22Rv1 (cell line): Measurements from ENCODE around the gene FAF1.

Experiments used
- ZFX ChIP-seq: fragments of 450-650 bp; IDR thresholded peaks from 2 replicates; pipeline ENCODE4 v1.6.1; 2017; ENCODE audit warnings: antibody characterized with exemption, borderline replicate concordance
- TF ChIP-seq, protein P1 (sequence below): fragments of 450-650 bp; IDR thresholded peaks from 2 replicates; pipeline ENCODE4 v1.5.1; 2017; ENCODE audit warnings: mild to moderate bottlenecking

DNA sequence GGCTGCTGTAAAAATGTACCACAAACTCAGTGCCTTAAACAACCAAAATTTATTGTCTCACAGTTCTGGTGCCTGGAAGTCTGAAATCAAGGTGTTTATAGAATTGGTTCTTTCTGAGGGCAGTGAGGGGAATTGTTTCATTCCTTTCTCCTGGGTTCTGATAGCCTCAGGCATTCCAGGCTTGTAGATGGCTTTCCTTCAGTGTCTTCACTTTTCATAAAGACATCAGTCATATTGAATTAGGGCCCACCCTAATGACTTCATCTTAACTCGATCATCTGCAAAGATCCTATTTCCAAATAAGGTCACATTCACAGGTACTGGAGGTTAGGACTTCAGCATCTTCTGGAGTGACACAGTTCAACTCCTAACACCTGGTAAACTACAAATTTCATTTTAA lies 25.0 kb upstream of the FAF1 start:
- TF ChIP-seq, protein P1, sequence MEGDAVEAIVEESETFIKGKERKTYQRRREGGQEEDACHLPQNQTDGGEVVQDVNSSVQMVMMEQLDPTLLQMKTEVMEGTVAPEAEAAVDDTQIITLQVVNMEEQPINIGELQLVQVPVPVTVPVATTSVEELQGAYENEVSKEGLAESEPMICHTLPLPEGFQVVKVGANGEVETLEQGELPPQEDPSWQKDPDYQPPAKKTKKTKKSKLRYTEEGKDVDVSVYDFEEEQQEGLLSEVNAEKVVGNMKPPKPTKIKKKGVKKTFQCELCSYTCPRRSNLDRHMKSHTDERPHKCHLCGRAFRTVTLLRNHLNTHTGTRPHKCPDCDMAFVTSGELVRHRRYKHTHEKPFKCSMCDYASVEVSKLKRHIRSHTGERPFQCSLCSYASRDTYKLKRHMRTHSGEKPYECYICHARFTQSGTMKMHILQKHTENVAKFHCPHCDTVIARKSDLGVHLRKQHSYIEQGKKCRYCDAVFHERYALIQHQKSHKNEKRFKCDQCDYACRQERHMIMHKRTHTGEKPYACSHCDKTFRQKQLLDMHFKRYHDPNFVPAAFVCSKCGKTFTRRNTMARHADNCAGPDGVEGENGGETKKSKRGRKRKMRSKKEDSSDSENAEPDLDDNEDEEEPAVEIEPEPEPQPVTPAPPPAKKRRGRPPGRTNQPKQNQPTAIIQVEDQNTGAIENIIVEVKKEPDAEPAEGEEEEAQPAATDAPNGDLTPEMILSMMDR, result no peak
- no peak for TF ChIP-seq ZFX
